Keratinocyte (primary cell): Measurements from ENCODE around the gene SNCA. TPM values are rescaled to one million over a fixed set of nuclear protein-coding genes. Genes with fewer than 3 reads are reported as not detected.

Source experiments
- DNase-seq: peaks from one replicate; pipeline ENCODE4 v3.0.0-alpha.2; 2011; ENCODE audit warnings: low read depth, missing footprints, low spot score
- FAIRE-seq: peaks from 2 replicates; lab custom pipeline; 2011; peaks lifted over from hg19 to GRCh38; lab: Jason Lieb, UNC
- H2AFZ ChIP-seq: 2 replicates; pipeline ENCODE4 v1.6.0; 2012; ENCODE audit warnings: low read length, control low read depth, inconsistent platforms; ENCODE audit not compliant: control insufficient read depth
- H3K27ac ChIP-seq: 2 replicates; pipeline ENCODE4 v1.5.1; 2011; ENCODE audit warnings: low read length; ENCODE audit not compliant: control insufficient read depth, insufficient read depth
- H3K27me3 ChIP-seq: 3 replicates; pipeline ENCODE4 v1.6.0; 2011; ENCODE audit warnings: low read length; ENCODE audit not compliant: control insufficient read depth, insufficient read depth; ENCODE audit errors: extremely low read depth
- H3K36me3 ChIP-seq, 2 experiments: 2 replicates in 1 of 2; 3 replicates in 1 of 2; pipeline ENCODE4 v1.5.1; 2011; ENCODE audit warnings: low read length in 2 of 2, mild to moderate bottlenecking in 1 of 2; ENCODE audit not compliant: control insufficient read depth in 2 of 2, insufficient read depth in 2 of 2; ENCODE audit errors: extremely low read depth in 1 of 2
- H3K4me1 ChIP-seq: 3 replicates; pipeline ENCODE4 v1.5.1; 2011; ENCODE audit warnings: low read length; ENCODE audit not compliant: control insufficient read depth, insufficient read depth; ENCODE audit errors: extremely low read depth
- H3K4me2 ChIP-seq: 3 replicates; pipeline ENCODE4 v1.6.0; 2011; ENCODE audit warnings: low read depth, low read length; ENCODE audit not compliant: control insufficient read depth, insufficient read depth; ENCODE audit errors: extremely low read depth
- H3K4me3 ChIP-seq, 3 experiments: fragments of 200-600 bp in 1 of 3; sonication (generic) in 1 of 3; 2 replicates in 2 of 3; 3 replicates in 1 of 3; pipeline ENCODE4 v1.5.1; 2011 to 2016; ENCODE audit warnings: low read length in 3 of 3, mild to moderate bottlenecking in 3 of 3, control low read depth in 2 of 3, inconsistent platforms in 1 of 3, low read depth in 1 of 3, mixed read lengths in 1 of 3, mixed run types in 1 of 3, moderate library complexity in 1 of 3; ENCODE audit not compliant: control insufficient read depth in 2 of 3, insufficient read depth in 2 of 3; ENCODE audit errors: extremely low read depth in 1 of 3
- H3K79me2 ChIP-seq: 2 replicates; pipeline ENCODE4 v1.6.0; 2012; ENCODE audit warnings: low read length; ENCODE audit not compliant: control insufficient read depth, insufficient read depth
- H3K9ac ChIP-seq: 3 replicates; pipeline ENCODE4 v1.6.0; 2011; ENCODE audit warnings: low read length; ENCODE audit not compliant: control insufficient read depth, insufficient read depth; ENCODE audit errors: extremely low read depth
- H3K9me1 ChIP-seq: 3 replicates; pipeline ENCODE4 v1.6.0; 2011; ENCODE audit warnings: low read length; ENCODE audit not compliant: control insufficient read depth, insufficient read depth; ENCODE audit errors: extremely low read depth
- H3K9me3 ChIP-seq: 2 replicates; pipeline ENCODE4 v1.5.1; 2012; ENCODE audit warnings: low read depth, low read length; ENCODE audit not compliant: control insufficient read depth
- H4K20me1 ChIP-seq: 3 replicates; pipeline ENCODE4 v1.6.0; 2011; ENCODE audit warnings: low read length; ENCODE audit not compliant: control insufficient read depth, insufficient read depth; ENCODE audit errors: extremely low read depth
- CTCF ChIP-seq, 3 experiments: IDR thresholded peaks in 1 of 3; conservative IDR thresholded peaks in 1 of 3; optimal IDR thresholded peaks in 1 of 3; 2 replicates in 2 of 3; 3 replicates in 1 of 3; pipeline versions ENCODE3 to v1.5.1; 2011; ENCODE audit warnings: low read length in 3 of 3, mild to moderate bottlenecking in 3 of 3, moderate library complexity in 2 of 3, control low read depth in 1 of 3, inconsistent platforms in 1 of 3; ENCODE audit not compliant: insufficient read depth in 2 of 3; ENCODE audit errors: extremely low read depth in 1 of 3
- EZH2 ChIP-seq: IDR thresholded peaks from one replicate; pipeline ENCODE4 v1.6.1; 2012; ENCODE audit warnings: inconsistent platforms, mild to moderate bottlenecking, low read length, moderate library complexity
- dilution Hi-C: fragments of 300-500 bp; cut with MboI; formaldehyde crosslinking; loops from one replicate; pipeline ENCODE4 v1.7.0; 2020; ENCODE audit warnings: low sequenced_read_pairs; ENCODE audit not compliant: extremely low pct_ligation_motif_present
- polyA plus RNA-seq, 5 experiments: library from polyadenylated mRNA; depleted of rRNA in 3 of 5; stranded (reverse) in 3 of 5; stranded (forward) in 1 of 5; unstranded in 1 of 5; fragments of >200 nt; gene quantifications; 1 replicate in 1 of 5; 2 replicates in 3 of 5; 3 replicates in 1 of 5; pipeline versions ENCODE4 v1.2.1 to v1.2.3, GENCODE V29; 2011 to 2012; ENCODE audit warnings: missing spikeins in 2 of 5, low read depth in 1 of 5, low replicate concordance in 1 of 5

Gene SNCA
- polyA plus RNA-seq, 1 donor (not counting 4 experiments of a cell fraction or from before 2014, with no cell fraction given): 61.3 TPM

- Histone ChIP-seq H3K9me3 (no peaks in the 10 kb centered on the region), H3K4me3 (no peak overlapping the region), H3K79me2 (peaks cover 18% of the 10 kb centered on the region), H3K27ac (no peak overlapping the region), H3K9me1 (no peaks in the 10 kb centered on the region), H2AFZ (no peak overlapping the region), H3K9ac (no peak overlapping the region), H3K4me1 (peaks cover 12% of the 10 kb centered on the region), H3K36me3 (peaks cover 3 to 7% of the 10 kb centered on the region in 2 experiments), H4K20me1 (no peaks in the 10 kb centered on the region), H3K27me3 (no peaks in the 10 kb centered on the region), H3K4me2 (no peak overlapping the region)
- DNase-seq: no peak
- FAIRE-seq: peak; percentile 59
- dilution Hi-C loops: no loop called here
- no peak for TF ChIP-seq CTCF (optimal IDR thresholded peaks at IDR 0.05 in 1 of 3, IDR thresholded peaks at IDR 0.05 in 1 of 3, conservative IDR thresholded peaks at IDR 0.05 in 1 of 3; ENCODE audit: extremely low read depth in 1 of 3, insufficient read depth in 2 of 3, low read length in 3 of 3)
- no peak for TF ChIP-seq EZH2
These were observed 2.3 kb downstream of the SNCA start for GRCh38 chr4:89834486-89835209.

GRCh38 chr4:89829470-89830138, 7.4 kb downstream of the SNCA start:
- Histone ChIP-seq H3K79me2 (peaks cover 5% of the 10 kb centered on the region), H3K36me3 (peaks cover 3 to 10% of the 10 kb centered on the region in 2 experiments), H3K9ac (no peak overlapping the region), H4K20me1 (no peaks in the 10 kb centered on the region), H3K9me1 (no peaks in the 10 kb centered on the region), H3K4me3 (no peak overlapping the region), H3K27me3 (no peaks in the 10 kb centered on the region), H3K4me1 (no peaks in the 10 kb centered on the region), H3K27ac (no peak overlapping the region), H3K9me3 (no peaks in the 10 kb centered on the region), H3K4me2 (no peak overlapping the region), H2AFZ (no peak overlapping the region)
- dilution Hi-C loops: no loop called here
- no peak for TF ChIP-seq EZH2
- TF ChIP-seq CTCF (optimal IDR thresholded peaks at IDR 0.05 in 1 of 3, IDR thresholded peaks at IDR 0.05 in 1 of 3, conservative IDR thresholded peaks at IDR 0.05 in 1 of 3; ENCODE audit: extremely low read depth in 1 of 3, insufficient read depth in 2 of 3, low read length in 3 of 3): no peak
- FAIRE-seq (peak; percentile 73), DNase-seq (no peak)
